B cell (primary cell): ENCODE results near the gene FMN1. TPM values are rescaled to one million over a fixed set of nuclear protein-coding genes. Genes with fewer than 3 reads are reported as not detected.

ENCODE experiments used
- ATAC-seq: fragments of 200-7000 bp; cut with Tn5 transposase; one replicate; pipeline ENCODE4 v1.10.0; 2021; ENCODE audit warnings: low read depth, mild to moderate bottlenecking, moderate number of reproducible peaks, moderate library complexity
- CTCF ChIA-PET: fragments of 350-600 bp; sonication (Branson Sonifier 250); formaldehyde crosslinking; loops from one replicate; lab custom pipeline; 2021; ENCODE audit warnings: antibody characterized with exemption, inconsistent platforms; lab: Charles Lee
- POLR2A ChIA-PET: fragments of 350-600 bp; sonication (Branson Sonifier 250); formaldehyde crosslinking; loops from one replicate; lab custom pipeline; 2021; ENCODE audit warnings: antibody characterized with exemption; lab: Charles Lee
- DNase-seq: peaks from one replicate; pipeline ENCODE4 v3.0.0; 2013
- H2AFZ ChIP-seq: 2 replicates; pipeline ENCODE4 v1.6.1; 2012; ENCODE audit warnings: mild to moderate bottlenecking, low read depth, low read length; ENCODE audit not compliant: insufficient read depth, poor library complexity, severe bottlenecking
- H3K27ac ChIP-seq, 2 donors: 1 replicate in 1 of 2; 2 replicates in 1 of 2; pipeline ENCODE4 v1.5.1; 2012 to 2013; ENCODE audit warnings: low read length in 2 of 2, mild to moderate bottlenecking in 2 of 2, moderate library complexity in 1 of 2
- H3K27me3 ChIP-seq, 4 experiments: fragments of 200-600 bp in 1 of 4; sonication (generic) in 1 of 4; replicated peaks in 1 of 4; 1 replicate in 2 of 4; 2 replicates in 2 of 4; pipeline versions ENCODE4 v1.6.1 to v1.7.0; 2013 to 2016; ENCODE audit warnings: low read length in 3 of 4, mild to moderate bottlenecking in 2 of 4, mixed read lengths in 1 of 4, moderate library complexity in 1 of 4; ENCODE audit not compliant: insufficient read depth in 4 of 4, control insufficient read depth in 3 of 4; ENCODE audit errors: control extremely low read depth in 1 of 4
- H3K36me3 ChIP-seq, 2 experiments: replicated peaks in 1 of 2; 1 replicate in 1 of 2; 2 replicates in 1 of 2; pipeline versions ENCODE4 v1.6.1 to v1.7.1; 2013; ENCODE audit warnings: low read length in 1 of 2; ENCODE audit not compliant: insufficient read depth in 2 of 2, control insufficient read depth in 1 of 2; ENCODE audit errors: control extremely low read depth in 1 of 2, extremely low read depth in 1 of 2
- H3K4me1 ChIP-seq, 2 donors: fragments of 200-600 bp in 1 of 2; sonication (generic) in 1 of 2; 1 replicate in 1 of 2; 2 replicates in 1 of 2; pipeline versions ENCODE4 v1.5.1 to v1.6.1; 2013 to 2017; ENCODE audit warnings: low read length in 2 of 2; ENCODE audit not compliant: control insufficient read depth in 2 of 2, insufficient read depth in 2 of 2
- H3K4me2 ChIP-seq: replicated peaks from 2 replicates; pipeline ENCODE3; 2012; ENCODE audit warnings: mild to moderate bottlenecking, low read depth, low read length; ENCODE audit not compliant: poor library complexity, severe bottlenecking
- H3K4me3 ChIP-seq, 5 experiments: fragments of 200-600 bp in 1 of 5; sonication (generic) in 1 of 5; 1 replicate in 3 of 5; 2 replicates in 2 of 5; pipeline versions ENCODE4 v1.5.1 to v1.7.0; 2011 to 2016; ENCODE audit warnings: low read length in 4 of 5, mild to moderate bottlenecking in 4 of 5, low read depth in 2 of 5, control low read depth in 1 of 5, moderate library complexity in 1 of 5; ENCODE audit not compliant: insufficient read depth in 1 of 5; ENCODE audit errors: control extremely low read depth in 1 of 5, extremely low read depth in 1 of 5
- H3K79me2 ChIP-seq: fragments of 200-600 bp; sonication (generic); one replicate; pipeline ENCODE4 v1.6.0; 2016; ENCODE audit warnings: low read length; ENCODE audit not compliant: control insufficient read depth, insufficient read depth
- H3K9ac ChIP-seq: fragments of 200-600 bp; sonication (generic); 2 replicates; pipeline ENCODE4 v1.6.1; 2017; ENCODE audit warnings: mild to moderate bottlenecking, low read length, moderate library complexity
- H3K9me3 ChIP-seq, 3 donors: one replicate each; pipeline versions ENCODE4 v1.6.1 to v1.7.1; 2013; ENCODE audit warnings: low read length in 2 of 3; ENCODE audit not compliant: control insufficient read depth in 2 of 3, insufficient read depth in 1 of 3; ENCODE audit errors: control extremely low read depth in 1 of 3
- H4K20me1 ChIP-seq: 2 replicates; pipeline ENCODE4 v1.6.0; 2012; ENCODE audit warnings: mild to moderate bottlenecking, low read length; ENCODE audit not compliant: insufficient read depth, control insufficient read depth, poor library complexity, severe bottlenecking
- H3K27ac Mint-ChIP-seq: one replicate; pipeline ENCODE4 v1.8.0; 2021; ENCODE audit warnings: mixed read lengths
- H3K27me3 Mint-ChIP-seq: one replicate; pipeline ENCODE4 v1.8.0; 2021; ENCODE audit warnings: mixed read lengths
- H3K4me1 Mint-ChIP-seq: one replicate; pipeline ENCODE4 v1.8.0; 2021; ENCODE audit warnings: mixed read lengths
- H3K4me3 Mint-ChIP-seq: one replicate; pipeline ENCODE4 v1.8.0; 2021; ENCODE audit warnings: mixed read lengths
- H3K9me3 Mint-ChIP-seq: one replicate; pipeline ENCODE4 v1.8.0; 2022; ENCODE audit warnings: mixed read lengths; ENCODE audit not compliant: insufficient read depth
- CTCF ChIP-seq: fragments of 200-600 bp; IDR thresholded peaks from one replicate; pipeline ENCODE4 v1.8.0; 2022; ENCODE audit warnings: antibody characterized with exemption, mild to moderate bottlenecking
- EZH2 ChIP-seq: IDR thresholded peaks from 2 replicates; pipeline ENCODE4 v1.6.1; 2012; ENCODE audit warnings: borderline replicate concordance, low read depth, mild to moderate bottlenecking, moderate library complexity, low read length; ENCODE audit not compliant: insufficient read depth, poor library complexity, severe bottlenecking
- WGBS: methylation state at CpG from one replicate; pipeline ENCODE4 v1.1.5; 2013; ENCODE audit warnings: missing lambda C conversion rate; ENCODE audit not compliant: insufficient coverage; 5-methylcytosine and 5-hydroxymethylcytosine counted together
- intact Hi-C: fragments of 100-400 bp; cut with micrococcal nuclease; formaldehyde crosslinking; loops from one replicate; pipeline ENCODE4 v1.10.0; 2022
- polyA plus RNA-seq: library from polyadenylated mRNA; depleted of rRNA; stranded (reverse); fragments of >200 nt; gene quantifications from 2 replicates; pipeline ENCODE4 v1.2.3, GENCODE V29; 2012
- total RNA-seq, 2 donors: library from RNA; stranded (reverse); fragments of 120-200 nt in 1 of 2; gene quantifications; 1 replicate in 1 of 2; 2 replicates in 1 of 2; pipeline versions ENCODE4 v1.2.3 to v1.2.4, GENCODE V29; 2013 to 2022

The FMN1 gene
- total and polyA plus RNA-seq, 2 donors (not counting 1 experiment from before 2014, with no cell fraction given), result 0.21 to 0.96 TPM

GRCh38 chr15:33200444-33200843 lies 5.9 kb upstream of the FMN1 start:
- Histone ChIP-seq H3K4me3 (no peak overlapping the region), H3K79me2 (no peaks in the 10 kb centered on the region), H3K4me1 (peaks cover 0 to 10% of the 10 kb centered on the region in 2 donors), H3K4me2 (no peak overlapping the region), H3K27me3 (peaks cover 0 to 4% (median 0%) of the 10 kb centered on the region in 4 experiments), H3K36me3 (no peaks in the 10 kb centered on the region), H4K20me1 (no peaks in the 10 kb centered on the region), H2AFZ (no peak overlapping the region), H3K9ac (no peak overlapping the region), H3K27ac (no peak overlapping the region), H3K9me3 (no peaks in the 10 kb centered on the region)
- H3K9me3 Mint-ChIP-seq, result no peaks in the 10 kb centered on the region
- WGBS, result 90% methylated on average over 1 of the region's 5 CpGs
- ChIA-PET POLR2A (no interaction called here), CTCF (no interaction called here)
- peaks cover 3% of the 10 kb centered on the region for H3K27me3 Mint-ChIP-seq
- no peak for TF ChIP-seq CTCF
- TF ChIP-seq EZH2, result no peak
- ATAC-seq, result no peak
- no peak overlapping the region for H3K4me3 Mint-ChIP-seq
- DNase-seq, result no peak
- intact Hi-C loops, result no loop called here
- peaks cover 12% of the 10 kb centered on the region for H3K4me1 Mint-ChIP-seq
- H3K27ac Mint-ChIP-seq, result no peak overlapping the region

- Histone ChIP-seq H3K36me3 (no peaks in the 10 kb centered on the region), H3K4me2 (no peak overlapping the region), H4K20me1 (no peaks in the 10 kb centered on the region), H3K9me3 (peaks cover 0 to 5% (median 0%) of the 10 kb centered on the region in 3 donors), H3K27ac (no peak overlapping the region), H3K4me3 (no peak overlapping the region), H3K79me2 (no peaks in the 10 kb centered on the region), H3K9ac (no peak overlapping the region), H3K4me1 (peaks cover 9 to 21% of the 10 kb centered on the region in 2 donors), H3K27me3 (peaks cover 0 to 11% (median 0%) of the 10 kb centered on the region in 4 experiments), H2AFZ (no peak overlapping the region)
- no peak overlapping the region for H3K4me3 Mint-ChIP-seq
- CTCF ChIA-PET, result no interaction called here
- H3K27ac Mint-ChIP-seq, result no peak overlapping the region
- no peaks in the 10 kb centered on the region for H3K9me3 Mint-ChIP-seq
- TF ChIP-seq CTCF (no peak), EZH2 (no peak)
- H3K4me1 Mint-ChIP-seq, result peaks cover 26% of the 10 kb centered on the region
- intact Hi-C loops, result no loop called here
- no peak for DNase-seq
- no peak for ATAC-seq
- WGBS, result no CpG with 5 or more reads among the region's 4 CpGs
- peaks cover 3% of the 10 kb centered on the region for H3K27me3 Mint-ChIP-seq
- POLR2A ChIA-PET, result no interaction called here
These were observed 4.0 kb upstream of the FMN1 start for GRCh38 chr15:33198541-33198940.
